KOPT-K1 (cell line): Measurements from ENCODE around the gene UNC80.

ENCODE experiments used
- H3K27ac ChIP-seq: fragments of 200-600 bp; sonication (generic); 2 replicates; pipeline ENCODE4 v1.5.1; 2016; ENCODE audit warnings: antibody characterized with exemption, mild to moderate bottlenecking, low read depth, low read length; ENCODE audit not compliant: poor library complexity, severe bottlenecking
- H3K36me3 ChIP-seq: fragments of 200-600 bp; sonication (generic); 2 replicates; pipeline ENCODE4 v1.5.1; 2017; ENCODE audit warnings: antibody characterized with exemption, mild to moderate bottlenecking, low read length, moderate library complexity; ENCODE audit not compliant: insufficient read depth
- H3K9me3 ChIP-seq: fragments of 200-600 bp; sonication (generic); 2 replicates; pipeline ENCODE4 v1.5.1; 2017; ENCODE audit warnings: antibody characterized with exemption, low read length, mild to moderate bottlenecking; ENCODE audit not compliant: insufficient read depth, poor library complexity, severe bottlenecking

Gene UNC80

DNA sequence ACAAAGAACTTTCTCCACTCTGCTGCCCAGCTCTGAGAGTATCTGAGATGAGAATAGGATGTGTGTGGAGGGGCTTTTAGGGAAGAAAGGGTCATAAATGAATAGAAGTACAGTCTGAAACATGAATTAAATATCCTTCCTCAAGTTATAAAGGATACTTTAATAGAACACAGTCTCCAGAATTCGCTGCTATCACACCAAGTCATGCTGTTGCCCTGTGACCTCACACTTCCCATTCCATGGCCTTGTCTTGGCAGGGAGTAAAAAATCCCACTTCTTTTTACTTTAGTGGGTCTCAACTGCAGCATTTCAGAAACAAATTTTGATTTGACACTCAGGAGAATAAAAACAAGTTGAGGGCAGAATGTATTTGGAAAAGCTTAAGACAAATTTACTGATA lies 227.0 kb downstream of the UNC80 start:
- no peaks in the 10 kb centered on the region for H3K36me3 ChIP-seq
- no peaks in the 10 kb centered on the region for H3K9me3 ChIP-seq
- no peak overlapping the region for H3K27ac ChIP-seq

DNA sequence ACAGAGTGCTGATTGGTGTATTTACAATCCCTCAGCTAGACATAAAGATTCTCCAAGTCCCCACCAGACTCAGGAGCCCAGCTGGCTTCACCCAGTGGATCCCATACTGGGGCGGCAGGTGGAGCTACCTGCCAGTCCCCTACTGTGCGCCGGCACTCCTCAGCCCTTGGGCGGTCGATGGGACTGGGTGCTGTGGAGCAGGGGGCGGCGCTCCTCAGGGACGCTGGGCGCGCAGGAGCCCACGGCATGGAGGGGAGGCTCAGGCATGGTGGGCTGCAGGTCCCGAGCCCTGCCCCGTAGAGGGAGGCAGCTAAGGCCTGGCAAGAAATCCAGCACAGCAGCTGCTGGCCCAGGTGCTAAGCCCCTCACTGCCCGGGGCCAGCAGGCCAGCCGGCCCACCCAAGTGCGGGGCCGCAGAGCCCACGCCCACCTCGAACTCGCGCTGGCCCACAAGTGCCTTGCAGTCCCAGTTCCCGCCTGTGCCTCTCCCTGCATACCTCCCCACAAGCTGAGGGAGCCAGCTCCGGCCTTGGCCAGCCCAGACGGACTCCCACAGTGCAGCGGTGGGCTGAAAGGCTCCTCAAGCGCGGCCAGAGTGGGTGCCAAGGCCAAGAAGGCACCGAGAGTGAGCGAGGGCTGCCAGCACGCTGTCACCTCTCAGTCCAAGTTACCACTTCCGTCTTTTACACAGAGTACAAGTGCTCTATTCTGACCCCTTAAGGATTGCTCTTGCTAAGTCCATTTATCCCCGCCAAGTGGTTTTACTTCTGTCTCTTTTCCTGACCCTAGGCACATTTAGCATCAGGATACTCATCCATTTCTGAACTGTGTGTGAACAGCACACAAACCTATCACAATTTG lies 229.1 kb downstream of the UNC80 start:
- Histone ChIP-seq H3K27ac (no peak overlapping the region), H3K9me3 (no peaks in the 10 kb centered on the region), H3K36me3 (peaks cover 16% of the 10 kb centered on the region; the same call in 1 of the 2 replicates)

DNA sequence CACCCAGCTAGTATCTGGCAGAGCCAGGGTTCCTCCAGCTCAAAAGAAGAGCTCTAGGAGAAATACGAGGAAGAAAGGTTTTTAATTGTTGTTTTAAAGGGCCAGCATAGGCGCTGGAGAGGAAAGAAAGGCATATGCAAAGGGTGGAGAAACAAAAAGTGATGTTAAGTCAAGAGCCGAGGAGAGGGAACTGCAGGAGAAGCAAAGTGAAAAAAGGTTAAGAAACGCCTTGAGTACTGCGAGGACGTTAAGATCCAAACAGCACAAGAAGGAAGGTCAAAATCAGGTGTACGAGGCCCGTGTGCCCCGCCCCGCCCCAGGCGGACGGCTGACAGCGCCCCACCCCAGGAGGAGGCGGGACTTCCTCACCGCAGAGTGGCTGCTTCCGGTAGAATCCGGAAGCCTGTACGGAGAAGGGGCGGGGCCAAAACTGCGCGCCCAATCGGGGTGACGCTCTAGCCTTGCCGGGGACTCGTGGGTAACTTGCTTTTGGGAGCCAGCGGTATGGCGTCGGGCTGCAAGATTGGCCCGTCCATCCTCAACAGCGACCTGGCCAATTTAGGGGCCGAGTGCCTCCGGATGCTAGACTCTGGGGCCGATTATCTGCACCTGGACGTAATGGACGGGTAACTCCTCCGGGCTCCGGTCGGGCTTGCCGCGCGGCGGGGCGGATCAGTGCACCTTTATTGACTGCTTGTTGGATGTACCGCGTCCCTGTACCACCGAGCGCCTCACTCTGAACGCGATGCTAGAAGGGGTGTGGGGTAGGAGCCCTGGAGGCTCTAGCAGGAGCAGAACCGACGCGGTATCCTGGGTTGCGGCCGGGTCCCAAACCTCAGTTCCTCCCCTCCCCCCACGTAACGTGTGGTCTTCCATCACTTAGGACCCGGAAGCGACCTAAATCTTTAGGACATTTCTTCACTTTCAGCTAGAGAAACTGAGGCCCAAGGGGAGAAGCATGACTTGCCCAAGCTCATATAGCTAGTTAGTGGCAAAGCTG lies 230.8 kb downstream of the UNC80 start, which contains the start of gene RPE:
RPE (plus strand) TSS at position 481 of the 1,000 bp plus-strand sequence; CDS start at position 505, 24 bp downstream.
- peaks cover 33% of the 10 kb centered on the region for H3K36me3 ChIP-seq
- peak within 1 kb of the TSS; percentile 71 for H3K27ac ChIP-seq
- no peaks in the 10 kb centered on the region for H3K9me3 ChIP-seq

DNA sequence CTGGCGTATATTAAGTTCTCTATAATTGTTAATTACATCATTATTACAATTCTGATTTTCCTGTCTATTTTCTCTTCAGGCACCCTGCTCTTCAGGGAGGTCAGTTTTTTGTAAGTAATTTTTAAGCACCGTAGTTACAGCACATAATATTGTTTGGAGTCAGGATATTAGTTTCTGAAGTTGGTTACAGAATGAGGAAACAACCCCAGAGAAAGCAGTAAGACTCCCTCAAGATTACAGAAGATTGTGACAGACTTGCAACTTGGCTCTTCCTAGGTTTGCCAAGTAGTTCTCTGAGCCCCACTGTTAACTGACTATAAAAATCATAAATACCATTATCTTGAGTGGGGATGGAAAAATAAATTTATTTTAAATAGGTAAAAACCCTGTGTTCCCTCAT lies 231.7 kb downstream of the UNC80 start:
- peaks cover 42% of the 10 kb centered on the region for H3K36me3 ChIP-seq
- H3K9me3 ChIP-seq: no peaks in the 10 kb centered on the region
- peak overlapping the region; percentile 71 for H3K27ac ChIP-seq

DNA sequence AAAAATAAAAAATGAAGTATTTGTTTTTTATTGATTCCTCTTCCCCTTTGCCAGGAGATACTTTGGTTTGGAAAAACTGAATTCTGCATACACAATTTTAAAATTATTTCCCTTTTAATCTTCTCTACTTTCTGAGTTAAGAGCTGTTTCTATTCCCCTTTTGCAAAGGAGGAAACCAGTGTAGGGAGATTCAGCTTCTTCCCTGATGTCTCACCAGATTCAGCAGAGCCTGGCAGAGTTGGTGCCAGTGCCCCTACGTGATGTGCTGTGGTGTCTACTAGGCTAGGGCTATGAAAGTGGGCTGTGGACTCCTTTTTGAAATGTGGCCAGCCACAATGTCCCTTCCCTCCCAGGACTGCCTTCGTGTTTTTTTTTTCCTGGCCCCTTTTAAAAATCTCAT lies 233.2 kb downstream of the UNC80 start:
- H3K27ac ChIP-seq: no peak overlapping the region
- H3K36me3 ChIP-seq: peaks cover 57% of the 10 kb centered on the region
- no peaks in the 10 kb centered on the region for H3K9me3 ChIP-seq

DNA sequence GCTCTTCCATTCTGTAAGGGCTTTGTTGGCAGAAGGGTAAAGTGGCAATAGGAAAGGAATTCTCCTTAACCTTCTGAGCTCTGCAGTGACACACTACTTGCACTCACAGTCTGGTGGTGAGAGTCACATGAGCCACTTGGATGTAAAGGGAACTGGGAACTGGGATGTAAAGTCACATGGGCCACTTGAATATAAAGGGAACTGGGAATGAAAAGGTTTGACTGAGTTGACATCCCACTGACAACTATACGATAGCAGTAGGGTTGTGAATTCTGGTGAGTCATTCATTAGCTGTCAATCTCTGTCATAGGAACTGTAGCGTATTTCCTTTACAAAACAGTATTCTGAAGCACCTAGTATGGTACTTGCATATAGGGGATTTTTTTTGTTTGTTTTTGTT lies 236.3 kb downstream of the UNC80 start:
- H3K27ac ChIP-seq: no peak overlapping the region
- peaks cover 86% of the 10 kb centered on the region for H3K36me3 ChIP-seq
- H3K9me3 ChIP-seq: no peaks in the 10 kb centered on the region

DNA sequence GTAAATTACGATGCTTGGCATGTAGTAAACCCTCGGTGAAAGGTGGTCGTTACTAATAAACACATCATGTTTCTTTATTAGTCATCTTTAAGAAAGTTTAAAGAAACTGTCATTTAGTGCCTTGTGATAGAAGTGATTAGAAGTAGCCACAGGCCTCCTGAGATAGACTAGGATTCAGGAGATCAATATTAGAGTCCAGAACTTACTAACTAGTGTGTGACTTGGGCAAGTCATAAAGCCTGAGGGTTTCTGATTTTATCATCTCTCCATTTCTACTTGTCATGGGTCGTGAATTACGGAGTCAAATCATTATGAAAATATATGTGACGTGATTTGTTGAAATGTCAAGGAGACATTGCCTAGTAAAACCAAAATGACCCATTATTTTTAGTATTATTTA lies 237.5 kb downstream of the UNC80 start:
- H3K36me3 ChIP-seq: peaks cover 96% of the 10 kb centered on the region
- H3K27ac ChIP-seq: no peak overlapping the region
- no peaks in the 10 kb centered on the region for H3K9me3 ChIP-seq

DNA sequence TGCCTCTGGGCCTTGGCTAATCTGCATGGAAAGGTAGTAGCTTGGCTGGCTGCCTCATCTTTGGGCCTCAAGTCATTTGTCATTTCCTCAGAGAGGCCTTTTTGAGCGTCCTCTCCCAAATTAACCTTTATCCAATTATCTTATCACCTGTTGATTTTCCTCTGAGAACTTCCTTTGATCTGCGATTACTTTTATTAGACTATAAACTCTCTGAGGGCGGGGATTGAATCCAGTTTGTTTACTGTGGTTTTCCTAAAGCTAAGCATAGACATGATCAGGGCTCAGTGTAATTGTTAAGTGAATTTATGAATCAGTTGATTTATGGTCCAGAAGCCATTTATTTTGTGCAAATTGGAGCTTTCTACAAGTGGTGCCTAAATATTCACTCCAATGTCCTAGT lies 238.3 kb downstream of the UNC80 start:
- Histone ChIP-seq H3K27ac (no peak overlapping the region), H3K36me3 (peaks cover 98% of the 10 kb centered on the region), H3K9me3 (no peaks in the 10 kb centered on the region)

DNA sequence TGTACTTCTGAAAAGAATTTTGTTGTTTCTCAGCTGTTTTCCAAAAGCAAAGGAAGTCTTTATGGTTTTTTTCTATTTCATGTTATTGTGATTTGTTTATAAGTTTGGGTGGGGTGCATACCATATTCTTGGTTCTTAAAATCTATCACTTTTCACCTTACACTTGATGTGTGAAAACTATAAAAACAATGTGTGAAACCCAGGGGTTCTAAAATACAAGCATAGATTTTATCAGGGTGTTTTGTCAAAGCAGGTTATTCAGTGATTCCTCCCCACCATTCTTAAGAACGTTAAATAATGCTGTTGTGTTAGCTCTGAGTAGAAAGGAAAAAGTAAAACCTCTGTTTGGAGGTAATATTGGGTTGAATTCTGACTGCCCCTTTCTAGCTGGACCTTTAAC lies 248.5 kb downstream of the UNC80 start:
- Histone ChIP-seq H3K36me3 (peaks cover 98% of the 10 kb centered on the region), H3K27ac (no peak overlapping the region), H3K9me3 (no peaks in the 10 kb centered on the region)

DNA sequence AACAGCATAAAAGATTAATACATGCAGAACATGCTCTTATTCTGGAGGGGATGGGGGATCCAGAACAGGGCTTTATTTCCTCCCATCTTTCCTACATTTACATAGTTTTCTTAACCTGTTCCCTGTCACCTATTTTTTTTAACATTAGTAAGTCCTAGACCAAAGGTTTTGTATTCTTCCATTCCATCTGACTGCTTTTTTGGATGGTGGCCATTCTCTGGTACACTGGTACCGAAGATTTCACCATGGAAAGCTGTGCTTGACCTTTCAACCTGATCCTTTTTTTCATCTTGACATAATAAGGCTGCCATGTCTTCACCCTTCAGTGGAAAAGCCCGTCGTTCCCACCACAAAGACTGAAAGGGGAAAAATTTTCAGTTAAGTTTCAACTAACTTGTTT lies 251.2 kb downstream of the UNC80 start:
- Histone ChIP-seq H3K9me3 (no peaks in the 10 kb centered on the region), H3K27ac (no peak overlapping the region), H3K36me3 (peaks cover 85% of the 10 kb centered on the region)

DNA sequence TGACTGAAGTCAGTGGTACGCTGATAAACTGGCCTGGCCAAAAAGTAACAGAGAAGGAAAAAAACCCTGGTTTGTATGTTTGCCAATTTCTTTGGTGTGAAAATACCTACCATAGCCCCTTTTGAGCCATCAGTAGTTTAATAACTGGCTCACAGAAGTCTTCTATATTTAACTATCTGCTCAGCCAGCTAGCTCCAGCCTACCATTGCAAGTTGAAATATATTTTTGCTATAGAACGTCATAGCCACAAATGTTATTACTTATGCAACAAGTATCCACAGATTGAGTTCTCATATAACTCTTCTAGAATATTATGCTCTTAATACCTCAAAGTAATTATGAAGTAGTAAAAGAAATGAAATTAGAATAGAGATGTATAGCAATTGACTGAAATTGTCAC lies 256.0 kb downstream of the UNC80 start:
- peaks cover 51% of the 10 kb centered on the region for H3K36me3 ChIP-seq
- H3K27ac ChIP-seq: no peak overlapping the region
- no peaks in the 10 kb centered on the region for H3K9me3 ChIP-seq

DNA sequence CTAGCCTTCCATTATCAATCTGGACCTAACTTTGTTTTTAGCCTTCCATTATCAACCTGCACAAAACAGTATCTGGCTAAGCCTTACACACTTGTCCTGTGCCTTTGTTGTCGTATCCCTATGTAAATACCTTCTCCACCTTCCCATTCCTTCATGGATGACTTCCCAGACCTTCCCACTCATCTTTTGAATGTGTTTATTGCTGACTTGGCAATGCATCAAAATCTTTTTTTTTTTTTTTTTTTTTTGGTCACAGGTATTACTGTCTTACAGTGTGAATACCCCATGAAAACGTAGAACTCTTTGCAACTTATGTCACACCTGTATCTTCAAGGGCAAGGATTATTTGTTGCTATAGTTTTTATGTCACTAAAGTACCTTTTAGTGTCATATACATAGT lies 256.5 kb downstream of the UNC80 start:
- peaks cover 45% of the 10 kb centered on the region for H3K36me3 ChIP-seq
- no peaks in the 10 kb centered on the region for H3K9me3 ChIP-seq
- no peak overlapping the region for H3K27ac ChIP-seq

DNA sequence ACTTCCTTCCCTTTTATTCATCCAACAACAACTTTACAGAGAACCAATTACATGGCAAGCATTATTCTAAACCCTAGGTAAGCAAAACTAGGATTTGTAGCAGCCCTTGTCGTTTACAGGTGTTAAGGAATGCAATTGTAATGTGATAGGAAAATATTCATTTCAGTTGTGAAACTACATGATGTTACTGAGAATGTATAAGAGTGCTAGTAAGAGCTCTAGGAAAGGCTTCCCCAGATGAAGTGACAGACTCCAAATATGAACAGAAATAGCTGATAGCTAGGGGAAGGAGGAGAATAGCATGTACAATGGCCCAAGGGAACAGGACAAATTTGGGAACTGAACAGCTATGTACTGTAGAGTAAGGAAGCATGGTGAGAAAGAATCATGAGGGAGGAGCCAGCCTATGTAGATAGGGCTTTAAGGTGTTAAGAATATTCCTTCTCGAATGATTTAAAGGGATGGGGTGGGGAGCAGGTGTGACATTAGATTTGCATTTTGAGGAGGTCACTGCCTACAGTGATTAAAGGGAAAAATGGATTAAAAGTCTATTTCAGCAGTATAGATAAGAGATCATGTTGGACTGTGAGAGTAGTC lies 262.6 kb downstream of the UNC80 start:
- Histone ChIP-seq H3K9me3 (no peaks in the 10 kb centered on the region), H3K36me3 (peaks cover 6% of the 10 kb centered on the region), H3K27ac (no peak overlapping the region)

DNA sequence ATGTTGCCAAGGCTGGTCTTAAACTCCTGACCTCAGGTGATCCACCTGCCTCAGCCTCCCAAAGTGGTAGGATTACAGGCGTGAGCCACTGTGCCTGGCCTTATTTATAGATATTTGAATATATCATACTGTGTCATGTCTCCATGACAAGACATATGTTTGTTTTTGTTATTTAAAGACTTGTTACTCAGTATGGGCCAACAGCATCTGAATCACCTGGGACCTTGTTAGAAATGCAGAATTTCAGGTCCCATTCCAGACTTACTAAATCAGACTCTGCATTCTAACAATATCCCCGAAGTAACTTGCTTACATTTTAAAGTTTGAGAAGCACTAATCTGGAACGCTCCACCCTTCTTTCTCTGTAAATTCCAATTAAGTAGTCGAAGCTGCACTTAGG lies 264.0 kb downstream of the UNC80 start:
- Histone ChIP-seq H3K9me3 (no peaks in the 10 kb centered on the region), H3K27ac (no peak overlapping the region), H3K36me3 (peaks cover 6% of the 10 kb centered on the region)

DNA sequence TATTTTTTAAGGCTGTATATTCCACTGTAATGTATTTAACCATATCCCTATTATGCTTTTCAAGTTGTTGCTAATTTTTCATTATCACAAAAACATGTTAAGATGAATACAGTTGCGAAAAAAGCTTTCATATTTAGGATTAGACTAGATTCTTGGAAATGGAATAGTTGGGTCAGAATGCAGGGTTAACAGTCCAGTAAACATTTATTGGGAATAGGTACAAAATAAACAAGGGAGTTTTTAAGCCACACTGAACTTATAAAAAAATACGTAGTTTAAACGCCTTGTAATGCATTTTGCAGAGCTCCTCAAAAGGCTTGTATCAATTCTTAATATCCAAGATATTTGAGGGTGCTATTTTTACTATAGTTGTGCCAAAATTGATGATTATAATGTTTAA lies 266.4 kb downstream of the UNC80 start:
- Histone ChIP-seq H3K9me3 (no peaks in the 10 kb centered on the region), H3K27ac (no peak overlapping the region), H3K36me3 (no peaks in the 10 kb centered on the region)
